NCI-H2107 treated with DMSO at 0.1 percent for 48 hours (cell line): ENCODE measurements around the gene ATP5MC3.
A peak's percentile ranks its signal among the peaks of the same experiment; 100 is the strongest.
"Not testable (repeated sequence)": the region's sequence is repeated elsewhere in the genome, so short reads cannot be mapped to it uniquely, and the experiment has no call there.

Experiments used
- DNase-seq: peaks from one replicate; lab custom pipeline; 2025; ENCODE audit not compliant: unreplicated experiment; lab: John Stamatoyannopoulos, UW

ATP5MC3 gene

GRCh38 chr2:175181104-175181876 lies at the start of gene ATP5MC3:
TSS of gene ATP5MC3 (minus strand) at chr2:175181710. CDS start at chr2:175181393, 317 bp downstream.
- peak; percentile 84 for DNase-seq

GRCh38 chr2:175228601-175229000 lies 47.1 kb upstream of the ATP5MC3 start:
- DNase-seq: not testable (repeated sequence)

GRCh38 chr2:175228179-175228578 lies 46.7 kb upstream of the ATP5MC3 start:
- DNase-seq: no peak

- DNase-seq: no peak
Measured at GRCh38 chr2:175227393-175227792, 45.9 kb upstream of the ATP5MC3 start.

- DNase-seq: no peak
Measured at GRCh38 chr2:175220075-175220474, 38.6 kb upstream of the ATP5MC3 start.

- DNase-seq: no peak
Measured at GRCh38 chr2:175218551-175218950, 37.0 kb upstream of the ATP5MC3 start.

GRCh38 chr2:175207741-175208438 lies 26.4 kb upstream of the ATP5MC3 start:
- DNase-seq: no peak

GRCh38 chr2:175206866-175207265 lies 25.4 kb upstream of the ATP5MC3 start:
- no peak for DNase-seq

GRCh38 chr2:175205523-175205922 lies 24.0 kb upstream of the ATP5MC3 start:
- no peak for DNase-seq

- peak; percentile 37 for DNase-seq
Measured at GRCh38 chr2:175203621-175204496, 22.3 kb upstream of the ATP5MC3 start.

GRCh38 chr2:175195012-175195411 lies 13.5 kb upstream of the ATP5MC3 start:
- no peak for DNase-seq

GRCh38 chr2:175188761-175189160 lies 7.3 kb upstream of the ATP5MC3 start:
- DNase-seq: no peak

- no peak for DNase-seq
Measured at GRCh38 chr2:175187378-175187777, 5.9 kb upstream of the ATP5MC3 start.

- DNase-seq: no peak
Measured at GRCh38 chr2:175183674-175184073, 2.2 kb upstream of the ATP5MC3 start.

GRCh38 chr2:175181877-175182308 lies 383 bp upstream of the ATP5MC3 start:
- DNase-seq: no peak

- no peak for DNase-seq
Measured at GRCh38 chr2:175180701-175181103, 808 bp downstream of the ATP5MC3 start.

GRCh38 chr2:175176624-175177023 lies 4.9 kb downstream of the ATP5MC3 start:
- no peak for DNase-seq

- no peak for DNase-seq
Measured at GRCh38 chr2:175175896-175176295, 5.6 kb downstream of the ATP5MC3 start.

GRCh38 chr2:175175320-175175719 lies 6.2 kb downstream of the ATP5MC3 start:
- no peak for DNase-seq

- DNase-seq: no peak
Measured at GRCh38 chr2:175170659-175171304, 10.7 kb downstream of the ATP5MC3 start.

- DNase-seq: no peak
Measured at GRCh38 chr2:175169191-175169590, 12.3 kb downstream of the ATP5MC3 start.
